GM19043 (cell line): ENCODE results near the gene INTS3.

Experiments
- ATAC-seq: cut with Tn5 transposase; IDR thresholded peaks from one replicate; pipeline ENCODE4 v1.9.1; 2021; ENCODE audit warnings: low read depth; ENCODE audit not compliant: unreplicated experiment

INTS3 gene

GRCh38 chr1:153805886-153806719, 78.3 kb downstream of the INTS3 start:
- peak; percentile 10 for ATAC-seq

GRCh38 chr1:153816283-153816889, 88.5 kb downstream of the INTS3 start:
- ATAC-seq = no peak

- ATAC-seq = no peak
Observed at GRCh38 chr1:153818876-153819275, 91.0 kb downstream of the INTS3 start.
